T-helper 22 cell (primary cell): ENCODE results near the gene DEPDC1B.
"Not testable (repeated sequence)": the region's sequence is repeated elsewhere in the genome, so short reads cannot be mapped to it uniquely, and the experiment has no call there.

ENCODE experiments used
- DNase-seq: peaks from one replicate; pipeline ENCODE4 v3.0.0-alpha.2; 2020; ENCODE audit warnings: low read depth

Gene DEPDC1B

DNA sequence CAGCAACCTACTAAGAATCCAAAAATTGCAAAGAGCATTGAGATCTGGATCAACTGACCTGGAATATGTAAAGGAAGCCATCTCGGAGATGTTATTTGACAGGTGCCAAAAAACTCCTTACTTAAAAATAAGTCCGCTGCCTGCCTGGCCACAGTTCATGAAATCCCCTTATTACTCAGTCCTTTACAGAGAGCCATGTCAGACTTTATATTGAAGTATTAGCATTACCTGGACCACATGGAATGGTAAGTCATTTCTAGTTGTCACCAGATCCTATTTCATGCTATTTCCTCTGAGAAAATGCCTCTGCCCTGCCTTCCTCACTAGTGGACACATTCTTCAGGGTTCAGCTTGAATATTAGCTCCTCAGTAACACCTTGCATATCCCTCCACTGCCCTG lies 115.7 kb downstream of the DEPDC1B start:
- no peak for DNase-seq

GRCh38 chr5:60583616-60584015 lies 116.3 kb downstream of the DEPDC1B start:
- no peak for DNase-seq

DNA sequence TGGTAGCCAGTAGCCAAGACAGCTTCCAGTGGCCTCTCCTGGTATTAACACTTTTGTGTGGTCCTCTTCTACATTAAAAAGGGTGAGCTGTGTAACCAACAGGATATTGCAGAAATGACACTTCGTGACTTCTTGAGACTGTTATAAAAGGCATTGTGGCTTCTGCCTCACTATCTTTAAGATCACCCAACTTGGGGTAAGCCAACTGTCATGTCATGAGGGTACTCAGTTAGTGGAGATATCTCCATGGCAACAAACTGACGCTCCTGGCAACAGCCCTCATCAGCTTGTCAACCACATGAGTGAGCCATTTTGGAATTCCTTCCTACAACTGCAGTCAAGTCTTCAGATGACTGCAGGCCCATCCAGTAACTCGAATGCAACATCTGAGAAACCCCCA lies 121.7 kb downstream of the DEPDC1B start:
- DNase-seq, result no peak

GRCh38 chr5:60577116-60577515 lies 122.8 kb downstream of the DEPDC1B start:
- no peak for DNase-seq

DNA sequence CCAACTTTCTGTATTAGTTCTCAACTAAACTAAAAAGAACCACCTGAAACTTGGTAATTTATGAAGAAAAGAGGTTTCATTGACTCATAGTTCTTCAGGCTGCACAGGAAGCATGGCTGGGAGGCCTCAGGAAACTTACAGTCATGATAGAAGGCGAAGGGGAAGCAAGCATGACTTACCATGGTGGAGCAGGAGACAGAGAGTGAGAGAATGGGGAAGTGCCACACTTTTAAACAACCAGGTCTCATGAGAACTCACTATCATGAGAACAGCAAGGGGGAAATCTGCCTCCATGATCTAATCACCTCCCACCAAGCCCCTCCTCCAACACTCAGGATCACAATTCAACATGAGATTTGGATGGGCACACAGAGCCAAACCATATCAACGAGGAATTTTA lies 123.5 kb downstream of the DEPDC1B start:
- DNase-seq, result no peak

DNA sequence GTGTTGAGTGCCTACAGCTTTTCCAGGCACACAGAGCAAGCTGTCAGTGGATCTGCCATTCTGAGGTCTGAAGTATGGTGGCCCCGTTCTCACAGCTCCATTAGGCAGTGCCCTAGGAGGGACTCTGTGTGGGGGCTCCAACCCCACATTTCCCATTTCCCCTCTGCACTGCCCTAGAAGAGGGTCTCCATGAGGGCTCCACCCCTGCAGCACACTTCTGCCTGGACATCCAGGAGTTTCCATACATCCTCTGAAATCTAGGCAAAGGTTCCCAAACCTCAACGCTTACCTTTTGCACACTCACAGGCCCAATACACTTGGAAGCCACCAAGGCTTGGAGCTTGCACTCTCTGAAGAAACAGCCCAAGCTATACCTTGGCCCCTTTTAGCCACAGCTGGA lies 131.3 kb downstream of the DEPDC1B start:
- no peak for DNase-seq

- no peak for DNase-seq
Observed at GRCh38 chr5:60563696-60564324, 136.2 kb downstream of the DEPDC1B start.

- DNase-seq, result not testable (repeated sequence)
Observed at GRCh38 chr5:60553291-60553690, 146.7 kb downstream of the DEPDC1B start.

GRCh38 chr5:60551829-60552228 lies 148.1 kb downstream of the DEPDC1B start:
- no peak for DNase-seq

DNA sequence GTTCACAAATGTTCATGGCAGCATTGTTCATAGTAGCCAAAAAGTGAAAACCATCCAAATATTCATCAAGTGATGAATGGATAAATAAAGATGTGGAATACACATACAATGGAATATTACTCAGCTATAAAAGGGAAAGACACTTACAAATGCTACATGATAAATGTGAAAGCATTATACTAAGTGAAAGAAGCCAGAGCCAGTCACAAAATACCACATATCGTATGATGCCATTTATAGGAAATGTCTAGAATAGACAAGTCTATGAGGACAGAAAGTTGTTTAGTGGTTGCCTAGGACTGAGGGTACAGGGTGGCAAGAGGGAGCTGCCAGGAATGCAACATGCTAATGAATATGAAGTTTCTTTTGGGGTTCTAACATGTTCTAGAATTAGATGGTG lies 148.7 kb downstream of the DEPDC1B start:
- DNase-seq, result no peak

DNA sequence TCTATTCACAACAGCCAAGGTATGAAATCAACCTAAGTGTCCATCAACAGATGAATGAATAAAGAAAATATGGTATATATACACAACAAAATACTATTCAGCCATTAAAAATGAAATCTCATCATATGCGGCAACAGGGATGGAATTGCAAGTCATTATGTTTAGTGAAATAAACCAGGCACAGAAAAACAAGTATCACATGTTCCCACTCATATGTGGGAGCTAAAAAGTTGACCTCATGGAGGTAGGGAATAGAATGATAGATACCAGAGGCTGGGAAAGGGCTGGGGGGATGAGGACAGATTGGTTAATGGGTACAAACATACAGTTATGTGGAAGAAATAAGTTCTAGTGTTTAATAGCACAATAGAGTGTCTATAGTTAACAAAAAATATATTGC lies 149.7 kb downstream of the DEPDC1B start:
- DNase-seq, result no peak

GRCh38 chr5:60549841-60550240 lies 150.1 kb downstream of the DEPDC1B start:
- DNase-seq, result no peak
